Activated effector memory CD4-positive, alpha-beta T cell treated with anti-CD3 and anti-CD28 coated beads, Interleukin-2, amount 50 U/mL, for 16 hours (primary cell): ENCODE data around the gene INPP4B.
"Not testable (repeated sequence)": the region's sequence is repeated elsewhere in the genome, so short reads cannot be mapped to it uniquely, and the experiment has no call there.

Experiments
- DNase-seq: peaks from one replicate; pipeline ENCODE4 v3.0.0-alpha.2; 2020

INPP4B gene

DNA sequence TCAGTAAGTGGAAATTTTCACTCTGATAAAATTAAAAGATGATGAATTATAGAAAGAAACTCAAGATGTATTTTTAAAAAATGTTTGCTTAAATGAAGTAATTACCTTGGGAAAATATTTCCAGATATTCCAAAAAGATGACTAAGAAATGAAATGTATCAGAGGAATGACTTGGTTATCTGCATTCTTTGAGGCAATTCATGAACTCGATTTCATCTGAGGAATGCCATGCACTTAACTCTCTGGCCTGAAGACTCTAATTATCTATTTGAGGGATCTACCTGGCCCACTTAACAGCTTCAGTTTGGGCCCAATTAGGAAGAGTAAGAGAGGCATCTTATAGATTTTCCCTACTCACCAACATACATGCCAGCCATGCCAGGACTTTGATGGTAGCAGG is 182.3 kb downstream of the INPP4B start:
- no peak for DNase-seq

DNA sequence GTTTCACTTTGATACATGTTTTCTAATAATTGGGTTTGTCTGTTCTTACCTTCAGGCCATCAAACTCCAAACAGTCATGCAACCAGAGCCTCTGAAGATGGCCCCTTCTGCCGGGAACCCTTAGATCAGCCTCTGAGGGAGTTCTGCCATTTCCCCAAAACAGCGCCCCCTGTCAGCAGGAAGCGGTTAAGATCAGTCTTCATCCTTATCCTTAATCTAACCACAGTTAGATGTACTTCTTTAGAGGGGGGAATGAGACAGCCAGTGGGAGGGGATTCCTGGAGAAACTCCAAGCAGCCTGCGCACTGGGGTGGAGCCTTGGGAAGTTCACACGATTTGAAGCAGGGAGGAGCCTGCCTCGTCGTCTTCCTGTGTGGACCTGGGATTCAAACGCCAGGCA is 185.4 kb downstream of the INPP4B start:
- DNase-seq: no peak

DNA sequence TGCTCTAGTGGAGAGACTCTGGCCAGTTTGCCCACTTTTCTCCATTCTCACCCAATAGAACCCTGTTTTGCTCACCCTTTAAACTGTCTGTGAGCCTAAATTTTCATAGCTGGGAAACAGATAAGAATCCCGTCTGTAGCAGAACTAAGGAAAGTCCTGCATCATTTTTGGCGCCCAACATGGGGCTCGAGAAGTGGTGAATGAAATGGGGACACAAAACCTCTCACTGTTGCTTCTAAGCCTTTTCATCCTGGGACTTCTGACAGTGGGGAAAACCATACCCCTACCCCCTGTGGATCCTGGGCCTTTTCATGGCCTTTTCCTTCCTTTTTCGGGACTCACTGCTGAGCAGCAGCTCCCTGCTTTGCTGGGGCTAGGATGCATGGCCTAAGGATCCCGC is 189.9 kb downstream of the INPP4B start:
- DNase-seq: no peak

DNA sequence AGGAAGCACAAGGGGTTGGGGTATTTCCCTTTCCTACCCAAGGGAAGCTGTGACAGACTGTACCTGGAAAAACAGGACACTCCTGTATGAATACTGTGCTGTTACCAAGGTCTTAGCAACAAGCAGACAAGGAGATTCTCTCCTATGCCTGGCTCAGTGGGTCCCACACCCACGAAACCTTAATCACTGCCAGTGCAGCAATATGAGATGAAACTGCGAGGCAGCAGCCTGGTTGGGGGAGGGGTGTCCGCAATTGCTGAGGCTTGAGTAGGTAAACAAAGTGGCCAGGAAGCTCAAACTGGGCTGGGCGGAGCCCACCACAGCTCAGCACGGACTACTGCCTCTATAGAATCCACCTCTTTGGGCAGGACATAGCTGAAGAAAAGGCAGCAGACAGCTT is 197.7 kb downstream of the INPP4B start:
- DNase-seq: no peak

DNA sequence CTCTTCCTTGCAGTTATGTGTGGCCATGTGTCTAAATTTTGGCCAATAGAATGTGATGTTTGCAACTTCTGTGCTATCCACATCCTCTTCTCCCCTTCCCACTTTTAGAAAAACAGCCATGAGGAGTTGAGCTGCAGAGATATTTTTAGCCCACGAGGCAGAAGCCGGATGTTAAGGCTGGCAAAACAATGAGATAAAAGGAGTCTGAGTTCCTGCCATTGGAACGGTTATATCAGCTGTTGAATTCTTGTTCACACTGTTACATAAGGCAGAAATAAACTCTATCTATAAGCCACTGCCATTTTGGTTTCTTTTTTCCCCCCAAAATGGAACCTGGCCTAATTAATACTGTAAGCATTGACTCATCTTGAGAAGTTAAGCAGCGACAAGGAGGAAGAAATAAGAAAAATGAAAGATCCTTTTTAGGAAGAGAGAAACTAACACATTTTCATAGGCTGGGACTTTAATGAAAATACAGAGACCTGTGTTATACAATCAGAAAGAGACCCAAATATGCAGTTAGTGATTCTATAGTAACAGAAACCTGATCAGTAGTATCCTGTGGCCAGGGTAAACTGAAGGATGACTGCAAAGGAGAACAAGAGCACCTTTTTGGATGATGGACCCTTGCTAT is 200.5 kb downstream of the INPP4B start:
- no peak for DNase-seq

DNA sequence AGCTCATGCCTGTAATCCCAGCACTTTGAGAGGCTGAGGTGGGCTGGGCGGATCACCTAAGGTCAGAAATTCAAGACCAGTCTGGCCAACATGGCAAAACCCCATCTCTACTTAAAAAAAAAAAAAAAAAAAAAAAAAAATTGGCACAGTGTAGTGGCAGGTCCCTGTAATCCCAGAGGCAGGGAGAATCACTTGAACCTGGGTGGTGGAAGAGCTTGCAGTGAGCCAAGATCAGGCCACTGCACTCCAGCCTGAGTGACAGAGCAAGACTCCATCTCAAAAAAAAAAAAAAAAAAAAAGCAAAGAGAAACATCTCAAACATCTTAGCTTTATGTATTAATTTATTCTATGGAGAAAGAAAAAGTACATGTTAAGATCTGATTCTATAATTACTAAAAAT is 201.5 kb downstream of the INPP4B start:
- not testable (repeated sequence) for DNase-seq

DNA sequence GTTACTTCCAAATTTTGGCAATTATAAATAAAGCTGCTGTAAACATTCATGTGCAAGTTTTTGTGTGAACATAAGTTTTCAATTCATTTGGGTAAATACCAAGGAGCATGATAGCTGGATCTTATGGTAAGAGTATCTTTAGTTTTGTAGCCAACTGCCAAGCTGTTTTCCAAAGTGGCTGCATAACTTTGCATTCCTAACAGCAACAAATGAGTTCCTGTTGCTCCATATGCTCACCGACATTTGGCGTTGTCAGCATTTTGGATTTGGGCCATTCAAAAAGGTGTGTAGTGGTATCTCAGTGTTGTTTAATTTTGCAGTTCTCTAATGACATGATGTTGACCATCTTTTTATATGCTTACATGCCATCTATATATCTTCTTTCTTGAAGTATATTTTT is 208.5 kb downstream of the INPP4B start:
- DNase-seq: no peak

DNA sequence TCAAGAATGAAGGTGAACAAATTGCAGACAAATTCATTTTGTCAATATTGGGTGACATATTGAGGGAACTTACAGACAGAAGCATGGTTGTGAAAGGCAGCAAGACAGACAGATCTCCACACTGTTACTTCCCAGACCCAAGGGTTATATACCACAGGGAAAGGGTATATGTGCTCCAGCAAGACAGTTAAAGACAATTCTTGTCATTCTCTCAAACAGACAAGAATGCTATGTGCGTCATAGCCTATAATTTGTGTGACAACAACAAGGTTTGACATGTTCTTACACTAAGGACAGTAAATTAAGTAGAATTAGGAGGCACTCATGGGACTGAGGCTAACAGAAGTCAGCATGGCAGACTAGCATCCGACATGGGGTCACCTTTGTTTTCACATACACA is 214.3 kb downstream of the INPP4B start:
- DNase-seq: no peak

DNA sequence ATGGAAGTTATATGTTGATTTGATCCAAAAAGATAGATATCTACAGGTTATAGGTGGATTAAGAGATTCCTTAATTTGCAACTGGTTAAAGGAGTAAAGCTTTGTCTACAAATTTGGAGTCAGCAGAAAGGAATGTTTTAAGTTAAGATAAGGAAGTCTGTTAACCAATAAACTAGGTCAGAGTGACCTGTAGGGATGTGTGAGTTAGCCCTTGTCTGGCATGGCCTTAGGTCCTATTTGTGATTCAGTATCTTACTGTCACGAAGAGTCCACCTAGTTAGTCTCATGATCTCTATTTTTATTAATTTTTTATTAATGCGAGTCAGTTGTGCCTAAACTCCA is 230.8 kb downstream of the INPP4B start:
- no peak for DNase-seq

DNA sequence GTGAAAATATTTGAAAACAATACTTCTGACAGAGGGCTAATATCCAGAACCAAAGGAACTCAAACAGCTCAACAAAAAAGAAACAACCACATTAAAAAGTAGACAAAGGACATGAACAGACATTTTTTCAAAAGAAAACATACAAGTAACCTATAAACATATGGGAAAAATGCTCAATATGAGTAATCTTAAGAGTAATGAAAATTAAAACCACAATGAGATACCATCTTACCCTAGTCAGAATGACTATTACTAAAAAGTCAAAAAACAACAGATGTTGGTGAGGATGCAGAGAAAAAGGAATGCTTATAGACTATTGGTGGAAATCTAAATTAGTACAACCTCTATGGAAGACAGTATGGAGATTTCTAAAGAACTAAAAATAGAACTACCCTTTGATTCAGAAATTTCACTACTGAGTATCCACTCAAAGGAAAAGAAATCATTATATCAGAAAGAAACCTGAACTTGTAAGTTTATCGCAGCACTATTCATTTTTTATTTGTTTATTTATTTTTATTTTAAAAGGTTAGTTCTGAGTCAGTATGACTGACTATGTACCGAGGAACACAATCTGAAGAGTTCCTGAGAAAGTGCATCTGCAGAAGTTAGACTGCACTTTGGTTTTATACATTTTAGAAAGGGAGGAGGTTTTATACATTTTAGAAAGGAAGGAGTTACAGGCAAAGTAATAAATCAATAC is 231.3 kb downstream of the INPP4B start:
- no peak for DNase-seq

DNA sequence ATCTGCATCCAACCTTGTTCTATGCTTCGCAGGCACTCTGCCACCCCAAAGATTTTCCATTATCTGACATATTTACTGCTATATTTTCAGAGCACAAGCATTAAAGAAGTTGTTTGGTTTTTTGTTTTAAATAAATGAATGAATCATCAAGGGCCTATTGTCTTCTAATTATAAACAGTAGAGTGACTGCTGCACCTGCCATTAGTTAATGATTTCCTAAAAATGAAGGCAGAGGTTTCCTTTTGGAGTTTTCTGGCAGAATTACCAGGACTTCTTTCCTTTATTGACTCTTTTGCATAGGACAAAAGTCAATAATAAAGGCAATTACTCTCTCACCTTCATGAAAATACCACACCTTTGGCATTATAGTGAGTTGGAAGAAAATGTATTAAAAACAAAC is 238.1 kb downstream of the INPP4B start:
- no peak for DNase-seq

DNA sequence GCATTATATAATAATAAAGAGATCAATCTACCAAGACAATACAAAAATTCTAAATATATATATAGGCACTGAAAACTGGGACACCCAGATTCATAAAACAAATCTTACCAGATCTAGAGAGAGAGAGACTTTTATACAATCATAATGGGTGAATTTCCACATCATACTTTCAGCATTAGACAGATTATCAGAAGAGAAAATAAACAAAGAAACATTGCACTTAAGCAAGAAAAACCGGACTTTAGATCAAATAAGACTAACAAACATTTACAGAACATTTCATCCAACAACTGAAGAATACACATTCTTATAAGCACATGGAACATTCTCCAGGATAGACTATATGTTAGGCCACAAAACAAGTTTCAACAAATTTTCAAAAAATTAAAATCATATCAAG is 245.1 kb downstream of the INPP4B start:
- no peak for DNase-seq

DNA sequence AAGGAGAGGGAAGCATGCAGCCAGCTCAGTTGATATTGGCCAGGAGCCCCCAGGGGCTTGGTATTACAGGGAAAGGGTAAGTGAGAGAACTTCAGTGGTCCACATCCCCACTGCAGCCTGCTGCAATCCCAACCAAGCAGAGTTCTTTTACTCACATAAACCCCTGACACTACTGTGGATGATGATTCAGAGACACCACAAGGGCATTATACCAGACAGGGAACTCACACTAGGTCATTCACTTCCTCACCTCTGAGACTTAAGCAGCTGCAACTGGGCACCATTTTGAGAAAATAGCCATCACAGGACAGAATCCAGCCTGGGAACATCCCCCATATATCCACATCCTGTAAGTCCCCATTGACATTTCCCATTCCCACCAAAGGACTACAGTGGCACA is 248.0 kb downstream of the INPP4B start:
- DNase-seq: no peak

DNA sequence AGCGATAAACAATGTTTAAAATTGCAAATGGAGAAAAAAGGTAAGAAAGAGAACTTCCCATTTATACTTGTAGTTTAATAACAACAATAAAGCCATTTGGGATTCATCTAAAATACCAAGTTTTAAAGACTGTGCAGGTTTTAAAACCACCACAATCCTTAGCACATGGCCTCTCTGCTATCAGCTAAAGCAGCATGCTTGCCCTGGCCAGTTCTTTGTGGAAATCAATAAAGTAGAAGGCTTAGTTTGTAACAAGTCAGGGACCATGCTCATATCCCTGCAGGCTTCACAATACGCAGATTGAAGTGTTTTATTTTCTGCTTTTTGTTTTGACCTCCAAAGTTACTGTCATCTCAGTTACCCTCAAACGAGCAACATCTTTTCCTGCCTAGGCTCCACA is 249.5 kb downstream of the INPP4B start:
- no peak for DNase-seq

DNA sequence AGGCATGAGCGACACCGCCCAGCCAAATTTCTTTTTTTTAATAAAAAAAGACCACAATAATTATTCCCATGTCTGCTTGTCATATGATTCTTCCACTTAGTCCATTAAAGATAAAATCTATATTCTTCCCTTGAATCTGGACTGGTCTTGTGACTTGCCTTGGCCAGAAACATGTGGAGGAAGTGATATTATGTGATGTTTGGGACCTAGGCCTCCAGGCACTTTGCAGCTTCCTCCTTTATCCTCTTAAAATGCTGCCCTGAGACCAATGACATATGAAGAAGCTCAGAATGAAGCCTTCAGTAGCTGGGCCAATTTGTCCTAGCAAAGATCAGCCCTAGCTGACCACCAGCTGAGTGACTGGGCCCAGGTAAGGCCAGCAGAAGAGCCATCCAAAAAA is 250.0 kb downstream of the INPP4B start:
- no peak for DNase-seq

DNA sequence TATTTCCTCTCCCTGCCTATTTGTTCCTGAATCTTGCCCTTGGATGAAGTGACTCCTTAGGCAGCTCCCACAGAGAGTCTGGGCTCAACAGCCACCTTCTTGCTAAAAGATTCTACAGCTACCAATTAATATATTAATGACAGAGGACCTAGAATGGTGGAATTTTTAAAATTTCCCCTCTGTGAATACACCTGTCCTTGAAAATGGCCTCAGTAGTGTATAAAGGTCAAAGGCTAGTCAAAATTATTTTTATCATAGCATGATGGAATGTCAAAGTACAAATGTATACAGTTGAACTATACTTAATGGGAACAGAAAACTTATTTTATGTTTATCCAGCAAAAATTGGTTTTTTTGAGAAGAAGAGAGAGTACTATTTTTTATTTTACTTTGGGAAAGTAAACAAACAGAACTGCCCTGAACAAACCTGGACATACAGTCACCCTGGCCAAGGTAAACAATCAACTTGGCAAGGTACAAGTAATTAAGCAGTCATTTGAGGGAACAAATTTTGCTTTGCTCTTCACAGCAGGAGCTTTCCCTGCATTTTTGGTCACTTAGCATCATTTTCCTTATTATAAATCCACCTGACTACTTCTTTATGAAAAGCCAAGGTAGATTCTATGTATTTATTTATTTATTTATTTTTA is 250.8 kb downstream of the INPP4B start:
- no peak for DNase-seq

DNA sequence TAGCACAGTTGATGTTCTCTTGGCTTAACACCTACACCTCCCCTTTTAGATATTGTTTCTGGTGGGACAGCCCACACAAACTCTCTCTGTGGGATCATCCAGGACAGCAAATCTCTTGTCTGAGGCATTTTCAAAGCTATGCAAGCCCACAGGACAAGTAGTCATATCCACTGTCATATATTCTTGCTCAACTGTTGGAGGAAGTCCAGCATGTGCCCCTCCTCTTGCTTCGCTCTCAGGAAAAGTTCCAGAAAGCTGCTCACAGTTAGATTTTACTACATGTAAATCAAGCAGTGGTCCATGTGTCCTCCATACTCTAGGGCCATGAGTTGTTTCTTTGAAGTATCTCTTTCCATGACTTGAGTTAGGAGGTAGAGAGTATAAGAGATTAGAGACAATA is 260.7 kb downstream of the INPP4B start:
- DNase-seq: no peak

DNA sequence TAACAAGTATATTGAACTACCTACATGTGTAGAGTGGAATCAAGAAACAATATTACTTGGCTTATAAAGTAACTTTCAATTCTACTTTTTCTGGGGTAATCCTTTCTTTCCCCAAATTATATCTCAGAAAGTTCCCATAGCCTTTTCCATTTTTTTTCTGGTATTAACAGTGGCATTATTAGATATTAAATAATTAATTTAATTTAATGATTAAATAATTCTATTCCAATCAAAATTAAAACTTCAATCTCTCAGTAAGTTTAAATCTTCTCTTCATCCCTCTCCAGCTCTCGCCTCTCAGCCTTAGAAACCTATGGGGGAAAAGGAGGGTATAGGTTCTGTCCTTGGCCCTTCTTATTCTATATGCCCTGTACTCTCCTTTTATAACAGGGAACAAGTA is 262.4 kb downstream of the INPP4B start:
- no peak for DNase-seq

DNA sequence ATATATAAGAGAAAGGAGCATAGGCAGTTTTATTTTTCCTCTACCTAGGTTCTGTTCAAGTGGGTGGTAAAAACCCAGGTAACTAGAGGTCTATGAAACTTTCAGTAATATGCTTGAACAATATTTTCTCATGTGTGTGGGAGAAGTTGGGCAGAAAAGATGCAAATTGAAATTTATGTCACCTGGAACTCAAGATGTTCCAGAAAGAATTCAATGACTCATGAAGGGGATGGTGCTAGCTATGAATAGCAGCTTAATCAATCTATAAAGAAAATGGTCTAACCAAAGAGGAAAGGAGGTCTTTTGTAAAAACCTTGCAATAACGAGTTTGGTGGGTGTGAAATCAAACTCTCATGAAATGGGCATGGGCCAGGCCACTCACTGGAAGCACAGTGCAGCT is 263.8 kb downstream of the INPP4B start:
- no peak for DNase-seq

DNA sequence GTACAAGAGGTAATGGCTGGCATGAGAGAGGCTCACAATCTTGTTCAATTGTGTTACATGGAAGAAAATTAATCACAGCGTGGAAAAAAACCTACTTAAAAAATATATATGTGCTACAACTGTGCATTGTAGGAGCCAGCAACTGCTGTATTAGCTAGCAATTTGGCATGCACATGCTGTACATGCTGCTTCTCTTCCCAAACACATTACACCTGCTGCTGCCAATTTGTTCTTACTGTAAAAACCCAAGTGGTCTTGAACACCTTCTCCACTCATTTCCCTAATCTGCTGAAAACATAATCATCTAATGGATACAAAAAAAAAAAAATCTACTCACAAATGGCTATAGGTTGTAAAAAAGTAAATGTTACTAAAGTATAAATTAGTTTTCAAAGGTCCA is 264.2 kb downstream of the INPP4B start:
- no peak for DNase-seq

DNA sequence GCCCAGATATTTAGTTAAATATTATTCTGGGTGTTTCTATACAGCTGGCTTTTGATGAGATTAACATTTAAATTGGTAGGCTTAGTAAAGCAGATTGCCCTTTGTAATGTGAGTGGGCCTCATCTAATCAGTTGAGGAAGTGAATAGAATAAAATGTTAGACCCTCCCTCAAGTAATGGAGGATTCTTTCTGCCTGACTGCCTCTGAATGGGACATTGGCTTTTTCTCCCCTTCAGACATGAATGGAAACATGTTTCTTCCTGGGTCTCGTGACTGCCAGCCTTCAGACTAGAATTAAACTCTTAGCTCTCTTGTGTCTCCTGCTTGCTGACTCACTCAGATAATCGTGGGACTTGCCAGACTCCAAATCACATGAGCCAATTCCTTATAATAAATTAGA is 266.7 kb downstream of the INPP4B start:
- DNase-seq: no peak

DNA sequence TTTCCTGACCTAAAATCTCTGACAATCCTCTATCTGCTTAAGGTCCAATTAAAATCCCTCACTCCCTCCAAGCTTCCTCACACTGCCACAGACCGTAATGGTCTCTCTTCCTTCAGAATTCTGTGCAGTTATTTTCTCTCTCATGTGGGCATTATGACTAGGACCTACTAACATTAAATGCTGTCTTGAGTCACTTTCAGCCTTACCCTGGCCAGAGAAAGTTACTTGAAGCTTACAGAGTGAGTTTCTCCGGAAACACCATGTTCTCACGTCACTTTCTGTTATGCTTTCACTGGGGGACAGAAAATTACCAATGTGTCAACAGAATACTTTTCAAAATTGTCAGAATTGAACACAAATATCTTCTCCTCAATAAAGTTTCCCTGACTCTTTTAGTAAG is 271.8 kb downstream of the INPP4B start:
- DNase-seq: no peak

DNA sequence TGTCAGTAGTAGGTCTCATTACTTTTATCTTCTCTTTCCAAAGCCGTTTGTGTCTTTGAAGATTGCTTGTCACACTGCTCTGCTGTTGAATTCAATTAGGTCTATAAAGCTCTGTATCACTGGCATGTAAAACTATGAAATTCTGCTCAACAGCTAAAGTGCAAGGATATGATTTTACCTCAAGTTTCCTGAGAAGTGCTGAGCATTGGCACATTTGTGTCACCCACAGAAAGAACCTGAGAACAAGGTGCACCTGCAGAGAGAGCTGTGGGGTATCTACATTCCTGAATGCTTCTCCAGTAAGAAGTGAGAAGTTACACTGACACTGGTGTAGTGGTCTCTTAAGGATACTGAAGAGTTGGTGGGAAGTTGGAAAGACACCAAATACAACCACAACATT is 274.0 kb downstream of the INPP4B start:
- no peak for DNase-seq

DNA sequence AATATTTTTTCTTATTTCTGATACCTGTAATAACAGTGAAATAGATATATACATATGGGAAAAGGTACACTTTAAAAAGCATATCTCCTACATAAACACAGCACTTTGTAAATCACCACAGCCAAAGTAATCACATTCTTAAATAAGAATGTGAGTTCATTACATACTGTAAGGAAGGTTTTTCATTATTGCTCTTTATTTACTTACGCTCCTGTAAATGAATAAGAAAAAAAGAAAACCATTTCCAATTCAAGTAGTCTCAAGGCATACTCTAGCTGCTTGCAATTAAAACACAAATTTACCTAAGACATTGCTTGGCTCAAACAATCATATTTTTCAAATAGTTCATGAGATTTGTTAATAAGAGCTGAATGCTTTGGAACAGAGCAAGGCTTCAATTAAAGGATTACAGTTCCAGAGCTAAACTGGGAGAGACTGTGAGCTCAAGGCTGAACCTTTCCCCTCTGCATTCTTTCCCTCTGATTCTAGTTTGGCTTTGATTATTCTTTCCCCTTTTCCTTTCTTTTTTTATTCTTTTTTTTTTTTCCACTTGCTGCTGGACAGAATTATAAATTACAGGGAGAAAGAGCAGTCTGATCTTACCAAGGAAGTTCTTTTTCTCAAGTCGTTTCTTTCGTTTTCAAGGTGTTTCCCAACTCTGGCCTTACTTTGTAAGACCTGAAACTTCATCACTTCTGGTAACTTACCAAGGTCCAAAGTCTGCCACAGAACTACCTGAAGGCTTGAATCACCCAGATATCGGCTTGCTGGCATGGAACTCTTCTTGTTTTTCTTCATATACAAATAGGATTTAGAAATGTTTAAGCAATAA is 278.3 kb downstream of the INPP4B start:
- no peak for DNase-seq
